H1 (cell line): ENCODE data around the gene NAA10. TPM values are rescaled to one million over a fixed set of nuclear protein-coding genes. Genes with fewer than 3 reads are reported as not detected.

Source experiments
- BACH1 ChIP-seq: IDR thresholded peaks from 2 replicates; pipeline ENCODE4 v1.6.1; 2012; ENCODE audit warnings: low read length, improper control_type of control experiment
- BRCA1 ChIP-seq: IDR thresholded peaks from 2 replicates; pipeline ENCODE4 v1.6.1; 2012; ENCODE audit warnings: low read depth, low read length, improper control_type of control experiment
- CREB1 ChIP-seq: IDR thresholded peaks from 2 replicates; pipeline ENCODE4 v1.6.1; 2012; ENCODE audit warnings: inconsistent platforms
- FOSL1 ChIP-seq: IDR thresholded peaks from 2 replicates; pipeline ENCODE4 v1.6.1; 2011; ENCODE audit warnings: mild to moderate bottlenecking, low read depth, low read length, moderate library complexity; ENCODE audit not compliant: insufficient read depth
- GABPA ChIP-seq: IDR thresholded peaks from 2 replicates; pipeline ENCODE4 v1.6.1; 2011; ENCODE audit warnings: mild to moderate bottlenecking, low read length, moderate library complexity, borderline replicate concordance; ENCODE audit not compliant: insufficient read depth
- GTF2F1 ChIP-seq: IDR thresholded peaks from 2 replicates; pipeline ENCODE4 v1.6.1; 2012; ENCODE audit warnings: low read depth, low read length, improper control_type of control experiment, borderline replicate concordance
- HDAC2 ChIP-seq, 2 experiments: fragments of 300-600 bp in 1 of 2; sonication (generic) in 1 of 2; IDR thresholded peaks; 2 replicates each; pipeline ENCODE4 v1.6.1; 2011 to 2012; ENCODE audit warnings: low read depth in 2 of 2, low read length in 2 of 2, mild to moderate bottlenecking in 2 of 2, moderate library complexity in 2 of 2, borderline replicate concordance in 1 of 2, inconsistent platforms in 1 of 2
- HDAC6 ChIP-seq: IDR thresholded peaks from one replicate; pipeline ENCODE4 v1.7.1; 2012; ENCODE audit warnings: low read depth, mild to moderate bottlenecking, inconsistent platforms, low read length, moderate library complexity
- JUN ChIP-seq: IDR thresholded peaks from 2 replicates; pipeline ENCODE4 v1.6.1; 2011; ENCODE audit warnings: low read depth, mild to moderate bottlenecking, improper control_type of control experiment, low read length
- MAFK ChIP-seq: IDR thresholded peaks from 2 replicates; pipeline ENCODE4 v1.6.1; 2012; ENCODE audit warnings: low read depth, mild to moderate bottlenecking, improper control_type of control experiment, low read length
- POLR2AphosphoS5 ChIP-seq: IDR thresholded peaks from 2 replicates; pipeline ENCODE4 v1.6.1; 2011; ENCODE audit warnings: low read depth, low read length
- RXRA ChIP-seq: IDR thresholded peaks from 2 replicates; pipeline ENCODE4 v1.6.1; 2011; ENCODE audit warnings: low read depth, mild to moderate bottlenecking, low read length, moderate library complexity; ENCODE audit not compliant: insufficient read depth
- SAP30 ChIP-seq: fragments of 300-600 bp; sonication (generic); IDR thresholded peaks from 2 replicates; pipeline ENCODE4 v1.7.1; 2012; ENCODE audit warnings: low read length, moderate library complexity, mild to moderate bottlenecking, inconsistent platforms; ENCODE audit not compliant: insufficient read depth, insufficient replicate concordance
- SIN3A ChIP-seq, 2 experiments: IDR thresholded peaks in 1 of 2; conservative IDR thresholded peaks in 1 of 2; 2 replicates each; pipeline ENCODE4 v1.6.1; 2011 to 2012; ENCODE audit warnings: low read length in 2 of 2, improper control_type of control experiment in 1 of 2, low read depth in 1 of 2, mild to moderate bottlenecking in 1 of 2
- SP4 ChIP-seq: IDR thresholded peaks from 2 replicates; pipeline ENCODE4 v1.6.1; 2012; ENCODE audit warnings: low read length, inconsistent platforms
- SRF ChIP-seq: IDR thresholded peaks from 2 replicates; pipeline ENCODE4 v1.6.1; 2011; ENCODE audit warnings: mild to moderate bottlenecking, low read depth, low read length, moderate library complexity
- TAF7 ChIP-seq: optimal IDR thresholded peaks from 2 replicates; pipeline ENCODE3; 2011; ENCODE audit warnings: low read depth, mild to moderate bottlenecking, inconsistent platforms, low read length, moderate library complexity, borderline replicate concordance
- YY1 ChIP-seq: IDR thresholded peaks from 2 replicates; pipeline ENCODE4 v1.6.1; 2011; ENCODE audit warnings: low read depth, mild to moderate bottlenecking, low read length
- polyA plus RNA-seq, 7 experiments: library from polyadenylated mRNA; depleted of rRNA in 3 of 7; stranded (reverse) in 5 of 7; unstranded in 2 of 7; fragments of >200 nt in 5 of 7; fragments of 200-250 nt in 2 of 7; gene quantifications; 1 replicate in 5 of 7; 2 replicates in 1 of 7; 4 replicates in 1 of 7; pipeline versions ENCODE4 v1.2.1 to v1.2.3, GENCODE V29; 2011 to 2013; ENCODE audit warnings: missing spikeins in 2 of 7, mixed read lengths in 2 of 7
- total RNA-seq: library from RNA; stranded (reverse); fragmentation: NEBNext Ultra II Directional; extraction: Animal tissue kit (Norgen Biotek cat#: 25700); gene quantifications from 2 replicates; pipeline ENCODE4 v1.2.1, GENCODE V29; 2021
- TF ChIP-seq, protein P1 (sequence below): IDR thresholded peaks from 2 replicates; pipeline ENCODE4 v1.6.1; 2012; ENCODE audit warnings: inconsistent platforms
- TF ChIP-seq, protein P2 (sequence below): IDR thresholded peaks from 2 replicates; pipeline ENCODE4 v1.6.1; 2011; ENCODE audit warnings: low read depth, mild to moderate bottlenecking, low read length; ENCODE audit not compliant: insufficient read depth

NAA10 gene
- total and polyA plus RNA-seq, 2 of the 8 experiments (the other 6 are each of a cell fraction or from before 2014, with no cell fraction given): 80.4 to 98.8 TPM

DNA sequence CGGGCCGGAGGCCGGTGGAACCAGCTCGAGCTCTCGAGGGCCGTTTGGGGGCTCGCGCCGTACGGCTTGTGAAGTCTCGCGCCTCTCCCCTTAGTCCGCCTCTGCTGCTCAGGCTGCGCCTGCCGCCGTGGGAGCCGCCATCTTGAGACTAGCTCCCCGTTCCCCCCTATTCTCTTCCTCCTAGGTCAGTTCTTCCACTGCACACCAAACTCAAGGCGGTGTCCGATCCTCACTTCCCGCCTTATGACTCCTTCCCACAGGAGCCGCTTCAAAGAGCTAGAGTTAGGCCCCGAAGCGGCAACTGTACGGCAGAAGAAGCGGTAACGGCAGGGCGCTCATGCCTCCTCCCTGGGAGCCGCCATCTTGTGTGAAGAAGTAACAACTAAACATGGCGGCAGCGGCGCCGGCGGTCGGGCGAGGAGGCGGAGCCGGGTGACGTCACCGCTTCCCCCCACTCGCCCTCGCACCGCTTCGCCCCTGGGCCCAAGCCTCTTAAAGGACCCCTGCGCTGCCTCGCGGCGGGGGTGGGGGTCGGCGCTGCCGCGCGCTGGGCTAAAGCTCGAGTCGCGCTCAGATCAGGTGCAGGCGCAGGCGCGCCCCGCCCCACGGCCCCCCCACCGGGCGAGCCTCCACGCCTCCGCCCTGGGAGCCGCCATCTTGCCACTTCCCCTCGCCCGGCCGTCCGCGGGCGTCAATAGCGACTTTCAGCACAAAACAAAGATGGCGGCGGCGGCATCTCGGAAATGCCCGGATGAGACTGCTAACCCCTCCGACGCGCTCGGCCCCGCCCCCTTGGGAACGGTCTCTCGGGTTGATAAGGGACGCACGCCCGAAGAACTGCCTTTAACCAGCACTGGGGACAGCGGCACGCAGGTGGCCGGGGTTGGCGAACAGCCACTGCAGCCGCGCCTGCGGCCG lies 36.9 kb upstream of the NAA10 start, which contains the start of gene HCFC1 (continued):
- TF ChIP-seq SRF: no peak
- TF ChIP-seq CREB1: peak; percentile 72
- TF ChIP-seq SIN3A (conservative IDR thresholded peaks at IDR 0.05 in 1 of 2, IDR thresholded peaks at IDR 0.05 in 1 of 2; ENCODE audit: low read depth in 1 of 2, low read length in 2 of 2): no peak
- no peak for TF ChIP-seq SAP30
- TF ChIP-seq YY1: peak; percentile 91
- TF ChIP-seq GTF2F1: no peak
- TF ChIP-seq RXRA: no peak
- TF ChIP-seq TAF7: peak; percentile 34
- TF ChIP-seq HDAC6: no peak
- TF ChIP-seq GABPA: no peak
- no peak for TF ChIP-seq HDAC2 (IDR thresholded peaks at IDR 0.05; ENCODE audit: borderline replicate concordance in 1 of 2, low read depth in 2 of 2, low read length in 2 of 2)
- TF ChIP-seq FOSL1: no peak
- no peak for TF ChIP-seq JUN
- no peak for TF ChIP-seq MAFK
- no peak for TF ChIP-seq SP4
- TF ChIP-seq, protein P1, sequence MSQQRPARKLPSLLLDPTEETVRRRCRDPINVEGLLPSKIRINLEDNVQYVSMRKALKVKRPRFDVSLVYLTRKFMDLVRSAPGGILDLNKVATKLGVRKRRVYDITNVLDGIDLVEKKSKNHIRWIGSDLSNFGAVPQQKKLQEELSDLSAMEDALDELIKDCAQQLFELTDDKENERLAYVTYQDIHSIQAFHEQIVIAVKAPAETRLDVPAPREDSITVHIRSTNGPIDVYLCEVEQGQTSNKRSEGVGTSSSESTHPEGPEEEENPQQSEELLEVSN: no peak
- TF ChIP-seq, protein P2, sequence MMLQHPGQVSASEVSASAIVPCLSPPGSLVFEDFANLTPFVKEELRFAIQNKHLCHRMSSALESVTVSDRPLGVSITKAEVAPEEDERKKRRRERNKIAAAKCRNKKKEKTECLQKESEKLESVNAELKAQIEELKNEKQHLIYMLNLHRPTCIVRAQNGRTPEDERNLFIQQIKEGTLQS: no peak
- TF ChIP-seq POLR2AphosphoS5: peak; percentile 94
- no peak for TF ChIP-seq BACH1
- TF ChIP-seq BRCA1: no peak
